Measurements from ENCODE around the gene RELT.

The RELT gene

GRCh38 chr11:73358071-73358470 lies 18.1 kb upstream of the RELT start:
- TF ChIP-seq, protein P1, sequence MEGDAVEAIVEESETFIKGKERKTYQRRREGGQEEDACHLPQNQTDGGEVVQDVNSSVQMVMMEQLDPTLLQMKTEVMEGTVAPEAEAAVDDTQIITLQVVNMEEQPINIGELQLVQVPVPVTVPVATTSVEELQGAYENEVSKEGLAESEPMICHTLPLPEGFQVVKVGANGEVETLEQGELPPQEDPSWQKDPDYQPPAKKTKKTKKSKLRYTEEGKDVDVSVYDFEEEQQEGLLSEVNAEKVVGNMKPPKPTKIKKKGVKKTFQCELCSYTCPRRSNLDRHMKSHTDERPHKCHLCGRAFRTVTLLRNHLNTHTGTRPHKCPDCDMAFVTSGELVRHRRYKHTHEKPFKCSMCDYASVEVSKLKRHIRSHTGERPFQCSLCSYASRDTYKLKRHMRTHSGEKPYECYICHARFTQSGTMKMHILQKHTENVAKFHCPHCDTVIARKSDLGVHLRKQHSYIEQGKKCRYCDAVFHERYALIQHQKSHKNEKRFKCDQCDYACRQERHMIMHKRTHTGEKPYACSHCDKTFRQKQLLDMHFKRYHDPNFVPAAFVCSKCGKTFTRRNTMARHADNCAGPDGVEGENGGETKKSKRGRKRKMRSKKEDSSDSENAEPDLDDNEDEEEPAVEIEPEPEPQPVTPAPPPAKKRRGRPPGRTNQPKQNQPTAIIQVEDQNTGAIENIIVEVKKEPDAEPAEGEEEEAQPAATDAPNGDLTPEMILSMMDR (IDR thresholded peaks at IDR 0.05; ENCODE audit: extremely low read depth, insufficient read depth, missing control alignments): no peak
- DNase-seq (ENCODE audit: low spot score): no peak
- in situ Hi-C loops (cut with MboI; ENCODE audit: low pct_unique_long_range_greater_than_20kb, low sequenced_read_pairs, unreplicated experiment): loop anchor here (25.0 kb wide), 1 partner anchor 304 kb away; no protein-coding TSS in a partner anchor

GRCh38 chr11:73359341-73359740 lies 16.9 kb upstream of the RELT start:
- no peak for DNase-seq (ENCODE audit: low spot score)
- TF ChIP-seq, protein P1 (IDR thresholded peaks at IDR 0.05; ENCODE audit: extremely low read depth, insufficient read depth, missing control alignments): no peak
- in situ Hi-C loops (cut with MboI; ENCODE audit: low pct_unique_long_range_greater_than_20kb, low sequenced_read_pairs, unreplicated experiment): loop anchor here (25.0 kb wide), 1 partner anchor 303 kb away; no protein-coding TSS in a partner anchor

GRCh38 chr11:73359930-73360742 lies 16.1 kb upstream of the RELT start:
- in situ Hi-C loops (cut with MboI; ENCODE audit: low pct_unique_long_range_greater_than_20kb, low sequenced_read_pairs, unreplicated experiment): loop anchor here (25.0 kb wide), 1 partner anchor 302 kb away; no protein-coding TSS in a partner anchor
- TF ChIP-seq, protein P1 (IDR thresholded peaks at IDR 0.05; ENCODE audit: extremely low read depth, insufficient read depth, missing control alignments): peak; percentile 51
- DNase-seq (ENCODE audit: low spot score): peak; percentile 68

GRCh38 chr11:73360743-73361369 lies 15.3 kb upstream of the RELT start:
- in situ Hi-C loops (cut with MboI; ENCODE audit: low pct_unique_long_range_greater_than_20kb, low sequenced_read_pairs, unreplicated experiment): loop anchor here (25.0 kb wide), 1 partner anchor 301 kb away; no protein-coding TSS in a partner anchor
- TF ChIP-seq, protein P1 (IDR thresholded peaks at IDR 0.05; ENCODE audit: extremely low read depth, insufficient read depth, missing control alignments): no peak

GRCh38 chr11:73361953-73362776 lies 14.0 kb upstream of the RELT start:
- TF ChIP-seq, protein P1 (IDR thresholded peaks at IDR 0.05; ENCODE audit: extremely low read depth, insufficient read depth, missing control alignments): no peak
- no peak for DNase-seq (ENCODE audit: low spot score)
- in situ Hi-C loops (cut with MboI; ENCODE audit: low pct_unique_long_range_greater_than_20kb, low sequenced_read_pairs, unreplicated experiment): loop anchor here (25.0 kb wide), 1 partner anchor 300 kb away; no protein-coding TSS in a partner anchor

More at GRCh38 chr11:73360743-73361369, 15.3 kb upstream of the RELT start:
- DNase-seq (ENCODE audit: low spot score): no peak

DNA sequence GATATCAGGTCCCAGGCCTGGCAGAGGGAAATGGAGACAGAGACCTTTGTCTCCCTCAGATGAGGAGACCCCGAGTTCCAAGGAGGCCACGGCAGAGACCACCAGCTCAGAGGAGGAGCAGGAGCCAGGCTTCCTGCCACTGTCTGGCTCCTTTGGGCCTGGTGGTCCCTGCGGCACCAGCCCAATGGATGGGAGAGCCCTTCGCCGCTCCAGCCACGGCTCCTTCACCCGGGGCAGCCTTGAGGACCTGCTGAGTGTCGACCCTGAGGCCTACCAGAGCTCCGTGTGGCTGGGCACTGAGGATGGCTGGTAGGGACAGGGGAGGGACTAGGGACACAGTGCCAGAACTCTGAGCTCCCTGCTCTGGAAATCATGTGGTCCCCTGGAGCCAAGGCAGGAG lies 13.1 kb upstream of the RELT start:
- in situ Hi-C loops (cut with MboI; ENCODE audit: low pct_unique_long_range_greater_than_20kb, low sequenced_read_pairs, unreplicated experiment): loop anchor here (25.0 kb wide), 1 partner anchor 299 kb away; no protein-coding TSS in a partner anchor
- no peak for DNase-seq (ENCODE audit: low spot score)
- TF ChIP-seq, protein P1 (IDR thresholded peaks at IDR 0.05; ENCODE audit: extremely low read depth, insufficient read depth, missing control alignments): no peak

Measured in GM13977 (cell line).